IPS DF 4.7 (cell line): ENCODE measurements around the gene HTR5A.

ENCODE experiments used
- DNase-seq: peaks from one replicate; pipeline ENCODE4 v3.0.0-alpha.2; 2013; ENCODE audit warnings: low spot score; ENCODE audit errors: extremely low read depth

HTR5A gene

GRCh38 chr7:155084969-155085368 is 14.8 kb downstream of the HTR5A start:
- no peak for DNase-seq

DNA sequence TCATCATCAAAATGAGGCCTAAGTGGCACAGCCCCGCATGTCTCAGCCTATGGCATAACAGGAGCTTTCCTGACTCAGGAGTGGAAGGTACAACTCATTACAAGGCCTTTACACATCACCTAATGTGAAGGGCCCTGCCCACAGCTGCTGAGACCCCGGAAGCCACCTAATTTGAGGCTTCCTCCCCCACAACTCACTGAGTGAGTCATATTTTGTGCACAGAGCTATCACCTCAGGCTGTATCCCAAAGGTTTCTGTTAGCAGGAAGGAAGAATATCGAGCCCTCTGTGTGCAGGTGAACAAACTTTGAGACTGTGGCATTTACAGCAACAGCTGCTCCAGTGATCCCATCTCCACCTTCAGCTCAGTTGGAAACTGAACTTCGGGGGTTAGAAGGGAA is 20.6 kb downstream of the HTR5A start:
- DNase-seq: no peak

DNA sequence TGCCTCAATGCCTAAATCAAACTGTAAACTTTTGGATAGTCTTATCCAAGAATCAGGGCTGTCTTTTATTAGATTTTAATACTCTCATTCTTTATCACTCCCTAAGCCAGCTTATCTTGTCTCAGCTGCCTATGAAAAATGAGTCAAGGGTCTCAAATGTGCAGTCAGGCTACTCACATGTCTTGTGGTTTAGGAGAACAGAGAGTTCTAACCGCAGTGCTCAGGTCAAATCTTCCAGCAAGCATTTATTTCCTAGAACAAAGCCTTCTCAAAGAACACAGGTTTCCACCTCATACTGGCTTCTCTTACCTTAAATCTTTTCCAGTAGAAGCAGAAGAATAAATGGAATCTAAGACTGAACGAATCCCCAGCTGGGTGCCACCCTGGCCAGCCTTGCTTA is 23.5 kb downstream of the HTR5A start:
- no peak for DNase-seq

DNA sequence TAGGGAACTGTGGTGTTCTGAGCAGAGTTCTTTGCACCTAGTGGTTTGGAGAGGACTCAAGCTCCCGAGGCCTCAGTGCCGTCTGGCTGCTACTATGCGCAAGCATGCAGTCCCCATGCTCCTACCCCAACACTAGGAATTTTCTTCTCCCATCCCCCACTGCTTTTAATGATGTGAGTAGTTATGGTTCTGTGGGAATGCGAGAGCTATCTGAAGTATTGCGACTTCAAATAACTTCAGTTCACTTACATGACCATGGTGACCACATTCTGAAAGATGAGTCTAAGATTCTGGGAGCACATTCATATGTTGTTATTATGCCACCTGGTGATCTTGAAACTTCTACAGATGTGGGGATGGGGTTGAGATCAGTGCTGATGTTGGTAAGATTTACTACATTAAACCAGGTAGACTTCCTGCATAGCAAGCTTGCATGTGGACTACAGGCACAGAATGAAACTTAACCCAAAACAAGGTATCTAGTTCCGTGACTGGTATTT is 24.6 kb downstream of the HTR5A start:
- no peak for DNase-seq

- no peak for DNase-seq
Measured at GRCh38 chr7:155097338-155097737, 27.2 kb downstream of the HTR5A start.

GRCh38 chr7:155103839-155104238 is 33.7 kb downstream of the HTR5A start:
- DNase-seq: no peak

DNA sequence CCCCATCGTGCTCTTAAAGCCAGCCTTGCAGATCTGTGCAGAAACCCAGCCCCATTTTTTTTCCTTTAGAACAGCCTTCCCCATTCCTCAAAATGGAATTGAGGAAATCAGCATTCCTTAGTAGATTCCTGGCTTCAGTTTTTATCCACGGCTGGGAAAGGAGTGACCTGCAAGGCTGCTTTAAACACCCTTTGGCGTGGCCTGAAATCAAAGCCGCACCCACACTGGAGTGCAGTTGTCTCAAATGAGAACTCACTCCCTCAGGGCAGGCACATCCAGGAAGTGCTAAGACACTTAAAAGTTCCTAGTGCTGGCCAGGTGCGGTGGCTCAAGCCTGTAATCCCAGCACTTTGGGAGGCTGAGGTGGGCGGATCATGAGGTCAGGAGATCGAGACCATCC is 34.8 kb downstream of the HTR5A start:
- no peak for DNase-seq

GRCh38 chr7:155106356-155106755 is 36.2 kb downstream of the HTR5A start:
- DNase-seq: no peak

DNA sequence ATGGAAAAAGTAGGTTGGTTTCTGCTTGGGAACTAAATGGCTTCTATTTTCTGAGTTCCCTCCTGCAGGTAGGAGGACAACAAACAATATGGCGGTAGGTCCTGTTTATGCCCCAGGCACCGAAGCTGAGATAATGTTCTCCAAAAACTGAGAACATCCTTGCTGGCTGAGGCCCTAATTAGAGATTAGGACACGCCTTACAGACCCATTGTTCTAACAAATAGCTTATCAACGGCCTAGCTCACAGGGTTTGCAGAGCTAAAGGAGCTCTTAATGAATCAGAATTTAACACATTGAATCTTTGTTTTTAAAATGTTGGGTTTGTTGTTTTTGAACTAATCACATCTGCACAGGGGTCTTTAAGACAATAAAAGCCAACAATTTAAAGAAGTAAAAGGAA is 37.0 kb downstream of the HTR5A start:
- no peak for DNase-seq

GRCh38 chr7:155108144-155108901 is 38.2 kb downstream of the HTR5A start:
- no peak for DNase-seq

DNA sequence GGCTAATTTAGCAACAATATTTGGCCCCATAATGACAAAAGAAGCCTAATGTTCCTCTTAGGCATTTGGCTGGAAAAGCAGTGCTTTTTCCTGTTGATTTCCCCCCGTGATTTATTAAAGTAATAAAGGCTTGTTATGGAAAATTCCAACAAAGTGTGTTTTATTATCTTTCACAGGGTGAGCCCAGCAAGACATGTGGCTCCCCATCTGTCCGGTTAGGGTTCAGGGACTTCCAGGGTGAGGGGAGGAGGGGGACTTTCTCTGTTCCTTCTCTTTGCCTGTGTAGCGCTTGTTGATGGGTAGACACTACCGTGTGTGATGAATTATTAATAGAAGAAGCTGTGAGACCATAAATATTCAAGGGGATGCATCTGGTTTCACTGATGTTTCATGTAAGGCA is 39.0 kb downstream of the HTR5A start:
- DNase-seq: no peak

- DNase-seq: no peak
Measured at GRCh38 chr7:155115288-155115687, 45.2 kb downstream of the HTR5A start.

- DNase-seq: no peak
Measured at GRCh38 chr7:155119801-155120382, 49.8 kb downstream of the HTR5A start.

DNA sequence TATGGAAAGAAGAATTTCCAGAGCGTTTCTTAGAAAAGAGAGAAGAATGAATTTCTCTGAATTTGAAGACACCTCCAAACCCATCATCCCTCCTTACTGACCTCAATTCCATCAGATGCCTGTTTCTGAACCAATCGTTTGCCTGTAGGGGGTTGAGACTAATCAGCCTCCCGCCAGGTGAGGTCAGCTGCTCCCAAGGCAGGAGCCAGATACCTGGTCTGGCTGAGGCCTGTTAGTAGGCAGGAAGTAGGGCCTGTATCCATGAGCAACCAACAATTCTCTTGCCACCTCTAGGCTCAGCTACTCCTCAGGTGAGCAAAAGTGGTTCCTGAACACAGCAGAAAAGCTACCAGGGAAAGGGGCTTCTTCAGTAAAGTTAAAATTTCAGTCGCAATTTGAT is 50.3 kb downstream of the HTR5A start:
- DNase-seq: no peak

GRCh38 chr7:155122831-155123230 is 52.7 kb downstream of the HTR5A start:
- DNase-seq: no peak

GRCh38 chr7:155123413-155123812 is 53.3 kb downstream of the HTR5A start:
- DNase-seq: no peak

- DNase-seq: no peak
Measured at GRCh38 chr7:155124706-155125105, 54.6 kb downstream of the HTR5A start.

DNA sequence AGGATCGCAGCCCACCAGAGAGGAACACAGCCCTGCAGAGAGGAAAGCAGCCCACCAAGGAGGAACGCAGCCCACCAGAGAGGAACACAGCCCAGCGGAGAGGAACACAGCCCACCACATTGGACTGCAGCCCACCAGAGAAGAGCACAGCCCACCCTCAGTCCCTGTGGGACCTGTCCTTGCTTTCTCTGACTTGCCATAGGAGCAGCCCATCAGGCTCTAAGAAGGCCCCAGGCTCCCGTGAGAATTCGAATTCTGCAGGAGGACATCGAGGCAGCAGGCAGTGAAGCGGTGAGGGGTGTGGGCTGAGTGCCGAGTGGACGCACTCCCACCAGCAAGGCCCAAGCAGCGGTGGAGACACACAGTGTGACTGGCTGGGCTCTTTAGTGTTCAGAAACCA is 59.1 kb downstream of the HTR5A start:
- DNase-seq: no peak

GRCh38 chr7:155129789-155130188 is 59.7 kb downstream of the HTR5A start:
- no peak for DNase-seq

GRCh38 chr7:155130493-155130892 is 60.4 kb downstream of the HTR5A start:
- no peak for DNase-seq

DNA sequence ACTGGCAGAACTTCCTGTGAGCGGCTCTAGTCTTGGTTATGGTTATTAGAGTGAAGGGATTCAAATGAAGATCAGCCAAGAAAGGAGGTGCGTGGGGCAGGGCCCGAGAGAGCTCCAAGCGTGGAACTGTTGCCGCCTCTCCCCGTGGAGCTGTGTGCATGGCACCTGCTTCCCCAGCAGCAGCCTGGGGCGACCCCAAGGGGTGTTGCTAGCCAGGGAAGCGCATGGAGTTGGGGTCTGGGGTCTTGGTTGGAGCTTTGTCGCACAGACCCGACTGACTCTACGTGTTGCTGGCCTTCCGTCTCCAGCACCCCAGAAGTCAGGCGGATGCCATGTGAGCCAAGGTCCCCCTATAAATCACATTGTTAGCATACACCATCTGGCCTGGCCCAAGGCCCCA is 61.0 kb downstream of the HTR5A start:
- DNase-seq: no peak

GRCh38 chr7:155132431-155132830 is 62.3 kb downstream of the HTR5A start:
- no peak for DNase-seq

DNA sequence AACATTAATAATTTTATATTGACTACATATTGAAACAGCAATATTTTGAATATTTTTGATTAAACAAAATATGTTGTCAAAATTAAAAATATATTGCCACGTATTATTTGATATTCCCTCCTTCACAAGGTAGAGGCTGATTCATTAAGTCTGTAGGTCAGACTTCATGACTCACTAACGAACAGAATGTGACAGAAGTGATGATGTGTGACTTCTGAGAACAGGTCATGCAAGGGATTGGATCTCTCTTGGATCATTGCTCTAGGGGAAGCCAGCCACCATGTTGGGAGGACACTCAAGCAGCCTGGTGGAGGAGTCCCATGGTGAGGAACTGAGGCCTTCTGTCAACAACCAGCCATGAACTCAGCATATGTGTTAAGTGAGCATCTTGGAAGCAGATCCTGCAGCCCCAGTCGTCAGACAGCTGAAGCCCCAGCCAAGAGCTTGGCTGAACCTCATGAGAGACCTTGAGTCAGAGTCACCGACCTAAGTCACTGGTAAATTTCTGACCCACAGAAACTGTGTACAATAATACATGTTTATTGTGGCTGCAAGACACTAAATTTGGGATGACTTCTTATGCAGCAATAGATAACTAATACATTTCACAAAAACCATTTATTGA is 66.6 kb downstream of the HTR5A start:
- DNase-seq: no peak
